ENCODE results near the gene EBF3.

GRCh38 chr10:129854796-129855705 lies 109.0 kb downstream of the EBF3 start:
- no peak for TF ChIP-seq EZH2 (IDR thresholded peaks at IDR 0.05; ENCODE audit: low read depth)
- no peak for TF ChIP-seq CTCF (conservative IDR thresholded peaks at IDR 0.05)

Data from PC-9 (cell line).